Stomach (tissue), 9 donors: ENCODE results near the gene CUL5. TPM values are rescaled to one million over a fixed set of nuclear protein-coding genes. Genes with fewer than 3 reads are reported as not detected.
A peak's percentile ranks its signal among the peaks of the same experiment; 100 is the strongest.

ENCODE experiments used
- DNase-seq, 2 donors: peaks; one replicate each; pipeline versions ENCODE4 v3.0.0 to v3.0.0-alpha.2; 2013 to 2019
- H3K27ac ChIP-seq, 5 donors: fragments of 200-600 bp in 4 of 5; sonication (generic) in 4 of 5; one replicate each; pipeline ENCODE4 v1.5.1; 2013 to 2019; ENCODE audit warnings: mild to moderate bottlenecking in 1 of 5, moderate library complexity in 1 of 5
- H3K27me3 ChIP-seq, 3 donors: fragments of 200-600 bp; sonication (generic); one replicate each; pipeline ENCODE4 v1.5.1; 2017 to 2019; ENCODE audit warnings: mixed run types in 1 of 3
- H3K36me3 ChIP-seq, 4 donors: fragments of 200-600 bp; sonication (generic); 1 replicate in 3 of 4; 2 replicates in 1 of 4; pipeline ENCODE4 v1.5.1; 2016 to 2019
- H3K4me1 ChIP-seq, 4 donors: fragments of 200-600 bp; sonication (generic); one replicate each; pipeline ENCODE4 v1.5.1; 2016 to 2019
- H3K4me3 ChIP-seq, 4 donors: fragments of 200-600 bp; sonication (generic) in 3 of 4; one replicate each; pipeline ENCODE4 v1.5.1; 2016 to 2019; ENCODE audit warnings: mild to moderate bottlenecking in 1 of 4
- H3K9me3 ChIP-seq, 4 donors: fragments of 200-600 bp; sonication (generic); one replicate each; pipeline ENCODE4 v1.5.1; 2016 to 2019
- CTCF ChIP-seq, 7 experiments: fragments of 450-650 bp in 4 of 7; fragments of 200-600 bp in 3 of 7; sonication (generic) in 3 of 7; IDR thresholded peaks; one replicate each; pipeline ENCODE4 v1.5.1; 2016 to 2019; ENCODE audit warnings: antibody characterized with exemption in 7 of 7, control low read depth in 2 of 7, mild to moderate bottlenecking in 1 of 7
- EP300 ChIP-seq: sonication (generic); formaldehyde crosslinking; IDR thresholded peaks from one replicate; pipeline ENCODE4 v1.6.1; 2017; ENCODE audit warnings: antibody characterized with exemption
- POLR2A ChIP-seq, 4 donors: fragments of 450-650 bp; IDR thresholded peaks; one replicate each; pipeline ENCODE4 v1.6.1; 2016; ENCODE audit warnings: antibody characterized with exemption in 4 of 4, control low read depth in 2 of 4, mild to moderate bottlenecking in 1 of 4, moderate library complexity in 1 of 4
- POLR2AphosphoS5 ChIP-seq, 3 donors: sonication (generic); formaldehyde crosslinking; IDR thresholded peaks; one replicate each; pipeline ENCODE4 v1.6.1; 2016; ENCODE audit warnings: antibody characterized with exemption in 3 of 3
- WGBS, 5 donors: extraction: QIAGEN DNeasy Blood & Tissue Kit in 3 of 5; methylation state at CpG; one replicate each; pipeline versions ENCODE4 v1.1.5 to v1.1.7; 2013 to 2018; 5-methylcytosine and 5-hydroxymethylcytosine counted together
- intact Hi-C: fragments of 100-400 bp; cut with DNase I; formaldehyde crosslinking; loops from one replicate; pipeline ENCODE4 v1.15.1; 2023; ENCODE audit warnings: low total_unique reads
- polyA plus RNA-seq, 3 donors: library from polyadenylated mRNA; stranded (reverse); fragments of 200-250 nt; gene quantifications; one replicate each; pipeline ENCODE4 v1.2.3, GENCODE V29; 2013
- total RNA-seq, 5 donors: library from RNA; depleted of rRNA; stranded (reverse); fragments of >200 nt; gene quantifications; one replicate each; pipeline versions ENCODE4 v1.1.0 to v1.2.3, GENCODE V29; 2014 to 2016
- donor health status: healthy with polysubstance abuse.
- donor health status: Bipolar disorder and iron deficiency.
- donor health status: healthy.

Gene CUL5
- total and polyA plus RNA-seq, 8 donors = 5.0 to 98.0 (median 27.6) TPM

- Histone ChIP-seq H3K4me1 (no peaks in the 10 kb centered on the region), H3K9me3 (no peaks in the 10 kb centered on the region), H3K4me3 (no peak overlapping the region), H3K36me3 (no peaks in the 10 kb centered on the region), H3K27ac (no peak overlapping the region), H3K27me3 (no peaks in the 10 kb centered on the region)
- TF ChIP-seq POLR2A (IDR thresholded peaks at IDR 0.05) (no peak), EP300 (no peak), CTCF (IDR thresholded peaks at IDR 0.05) (no peak), POLR2AphosphoS5 (IDR thresholded peaks at IDR 0.05) (no peak)
- intact Hi-C loops = no loop called here
- 73 to 82% (median 74%) methylated on average over 8 of the region's 8 CpGs for WGBS, 5 donors
- DNase-seq = no peak
These were observed 45.6 kb upstream of the CUL5 start for GRCh38 chr11:107963091-107963490.

DNA sequence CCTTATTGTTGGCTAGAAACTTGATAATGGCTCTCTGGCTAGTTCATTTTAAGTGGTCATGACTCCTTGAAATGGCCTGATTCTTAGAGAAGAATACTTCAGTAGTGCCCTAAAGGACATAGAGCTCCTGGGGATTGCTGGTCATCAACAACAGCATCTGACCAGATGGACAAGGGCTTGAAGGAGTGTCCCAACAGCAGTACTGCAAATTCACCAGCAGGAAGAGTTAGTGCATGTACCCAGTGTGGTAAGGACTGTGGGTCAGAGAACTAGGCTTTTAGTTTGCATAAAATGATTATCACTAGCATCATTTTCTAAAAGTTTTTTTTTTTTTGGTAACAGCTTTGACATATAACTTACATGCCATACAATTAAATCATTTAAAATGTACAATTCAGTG is 39.5 kb upstream of the CUL5 start:
- Histone ChIP-seq H3K9me3 (no peaks in the 10 kb centered on the region), H3K4me3 (no peak overlapping the region), H3K4me1 (no peaks in the 10 kb centered on the region), H3K36me3 (no peaks in the 10 kb centered on the region), H3K27me3 (no peaks in the 10 kb centered on the region), H3K27ac (no peak overlapping the region)
- no peak for TF ChIP-seq POLR2A (IDR thresholded peaks at IDR 0.05)
- intact Hi-C loops = no loop called here
- no peak for DNase-seq

DNA sequence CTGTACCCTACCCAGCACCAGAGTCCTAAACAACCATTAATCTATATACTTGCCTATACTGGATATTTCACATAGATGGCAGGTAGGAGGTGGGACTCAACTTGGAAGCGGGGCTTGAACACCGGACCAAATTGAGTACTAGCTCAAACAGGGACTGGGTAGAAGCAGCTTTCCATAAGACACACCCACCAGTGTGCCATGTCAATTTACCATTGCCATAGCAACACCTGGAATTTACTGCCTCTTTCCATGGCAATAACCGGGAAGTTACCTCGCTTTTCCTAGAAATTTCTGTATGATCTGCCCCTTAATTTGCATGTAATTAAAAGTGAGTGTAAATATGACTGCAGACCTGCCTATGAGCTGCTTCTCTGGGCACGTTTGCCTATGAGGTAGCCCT is 38.6 kb upstream of the CUL5 start:
- DNase-seq = no peak
- no peaks in the 10 kb centered on the region for H3K4me1 ChIP-seq
- no peak overlapping the region for H3K27ac ChIP-seq
- no peak overlapping the region for H3K4me3 ChIP-seq
- WGBS, 5 donors = 74 to 84% (median 77%) methylated on average over 5 of the region's 5 CpGs
- no peaks in the 10 kb centered on the region for H3K9me3 ChIP-seq
- TF ChIP-seq POLR2A (IDR thresholded peaks at IDR 0.05) (no peak), POLR2AphosphoS5 (IDR thresholded peaks at IDR 0.05) (no peak), EP300 (no peak), CTCF (IDR thresholded peaks at IDR 0.05) (no peak)
- intact Hi-C loops = no loop called here
- no peaks in the 10 kb centered on the region for H3K27me3 ChIP-seq
- no peaks in the 10 kb centered on the region for H3K36me3 ChIP-seq

GRCh38 chr11:107973641-107974040 is 35.1 kb upstream of the CUL5 start:
- no peaks in the 10 kb centered on the region for H3K36me3 ChIP-seq
- no peaks in the 10 kb centered on the region for H3K9me3 ChIP-seq
- H3K4me1 ChIP-seq = no peaks in the 10 kb centered on the region
- H3K27me3 ChIP-seq = no peaks in the 10 kb centered on the region
- no peak overlapping the region for H3K27ac ChIP-seq
- intact Hi-C loops = no loop called here
- no peak for TF ChIP-seq POLR2A (IDR thresholded peaks at IDR 0.05)
- no peak for TF ChIP-seq CTCF (IDR thresholded peaks at IDR 0.05)
- TF ChIP-seq EP300 = no peak
- TF ChIP-seq POLR2AphosphoS5 (IDR thresholded peaks at IDR 0.05) = no peak
- no peak for DNase-seq
- 81 to 100% (median 93%) methylated on average over 1 of the region's 1 CpG for WGBS, 5 donors
- no peak overlapping the region for H3K4me3 ChIP-seq

GRCh38 chr11:107988397-107989158 is 20.1 kb upstream of the CUL5 start:
- Histone ChIP-seq H3K27me3 (no peaks in the 10 kb centered on the region), H3K9me3 (no peaks in the 10 kb centered on the region), H3K4me1 (no peaks in the 10 kb centered on the region), H3K27ac (no peak overlapping the region), H3K36me3 (no peaks in the 10 kb centered on the region), H3K4me3 (no peak overlapping the region)
- intact Hi-C loops = no loop called here
- TF ChIP-seq POLR2AphosphoS5 (IDR thresholded peaks at IDR 0.05) = no peak
- TF ChIP-seq EP300 = no peak
- no peak for TF ChIP-seq CTCF (IDR thresholded peaks at IDR 0.05)
- no peak for TF ChIP-seq POLR2A (IDR thresholded peaks at IDR 0.05)
- WGBS, 5 donors = 79 to 86% (median 82%) methylated on average over 5 of the region's 5 CpGs
- DNase-seq = peak in 1 of 2 donors; percentile 11
